ENCODE results near the gene NT5E.

The NT5E gene

GRCh38 chr6:85456782-85457181, 6.9 kb downstream of the NT5E start:
- no peak overlapping the region for H3K4me3 ChIP-seq (ENCODE audit: control insufficient read depth, low read depth, low read length)
- DNase-seq (ENCODE audit: low read depth) = no peak
- no peak for TF ChIP-seq CTCF (IDR thresholded peaks at IDR 0.05; ENCODE audit: control insufficient read depth, insufficient read depth, low read depth, low read length, missing control alignments)

GRCh38 chr6:85458184-85458583, 8.3 kb downstream of the NT5E start:
- DNase-seq (ENCODE audit: low read depth) = no peak
- H3K4me3 ChIP-seq (ENCODE audit: control insufficient read depth, low read depth, low read length) = no peak overlapping the region
- TF ChIP-seq CTCF (IDR thresholded peaks at IDR 0.05; ENCODE audit: control insufficient read depth, insufficient read depth, low read depth, low read length, missing control alignments) = no peak

- H3K4me3 ChIP-seq (ENCODE audit: control insufficient read depth, low read depth, low read length) = no peak overlapping the region
- DNase-seq (ENCODE audit: low read depth) = no peak
- no peak for TF ChIP-seq CTCF (IDR thresholded peaks at IDR 0.05; ENCODE audit: control insufficient read depth, insufficient read depth, low read depth, low read length, missing control alignments)
Measured at GRCh38 chr6:85458782-85459181, 8.9 kb downstream of the NT5E start.

GRCh38 chr6:85459224-85459901, 9.5 kb downstream of the NT5E start:
- DNase-seq (ENCODE audit: low read depth) = peak; percentile 95
- TF ChIP-seq CTCF (IDR thresholded peaks at IDR 0.05; ENCODE audit: control insufficient read depth, insufficient read depth, low read depth, low read length, missing control alignments) = no peak
- H3K4me3 ChIP-seq (ENCODE audit: control insufficient read depth, low read depth, low read length) = no peak overlapping the region

GRCh38 chr6:85460154-85460920, 10.5 kb downstream of the NT5E start:
- H3K4me3 ChIP-seq (ENCODE audit: control insufficient read depth, low read depth, low read length) = no peak overlapping the region
- TF ChIP-seq CTCF (IDR thresholded peaks at IDR 0.05; ENCODE audit: control insufficient read depth, insufficient read depth, low read depth, low read length, missing control alignments) = no peak
- DNase-seq (ENCODE audit: low read depth) = no peak

- no peak for TF ChIP-seq CTCF (IDR thresholded peaks at IDR 0.05; ENCODE audit: control insufficient read depth, insufficient read depth, low read depth, low read length, missing control alignments)
- H3K4me3 ChIP-seq (ENCODE audit: control insufficient read depth, low read depth, low read length) = no peak overlapping the region
- DNase-seq (ENCODE audit: low read depth) = no peak
Measured at GRCh38 chr6:85460921-85461797, 11.3 kb downstream of the NT5E start.
